Fibroblast of skin of right quadriceps (primary cell): ENCODE data around the gene FCHSD1.

Source experiments
- DNase-seq: peaks from one replicate; pipeline ENCODE4 v3.0.0-alpha.2; 2013

The FCHSD1 gene

DNA sequence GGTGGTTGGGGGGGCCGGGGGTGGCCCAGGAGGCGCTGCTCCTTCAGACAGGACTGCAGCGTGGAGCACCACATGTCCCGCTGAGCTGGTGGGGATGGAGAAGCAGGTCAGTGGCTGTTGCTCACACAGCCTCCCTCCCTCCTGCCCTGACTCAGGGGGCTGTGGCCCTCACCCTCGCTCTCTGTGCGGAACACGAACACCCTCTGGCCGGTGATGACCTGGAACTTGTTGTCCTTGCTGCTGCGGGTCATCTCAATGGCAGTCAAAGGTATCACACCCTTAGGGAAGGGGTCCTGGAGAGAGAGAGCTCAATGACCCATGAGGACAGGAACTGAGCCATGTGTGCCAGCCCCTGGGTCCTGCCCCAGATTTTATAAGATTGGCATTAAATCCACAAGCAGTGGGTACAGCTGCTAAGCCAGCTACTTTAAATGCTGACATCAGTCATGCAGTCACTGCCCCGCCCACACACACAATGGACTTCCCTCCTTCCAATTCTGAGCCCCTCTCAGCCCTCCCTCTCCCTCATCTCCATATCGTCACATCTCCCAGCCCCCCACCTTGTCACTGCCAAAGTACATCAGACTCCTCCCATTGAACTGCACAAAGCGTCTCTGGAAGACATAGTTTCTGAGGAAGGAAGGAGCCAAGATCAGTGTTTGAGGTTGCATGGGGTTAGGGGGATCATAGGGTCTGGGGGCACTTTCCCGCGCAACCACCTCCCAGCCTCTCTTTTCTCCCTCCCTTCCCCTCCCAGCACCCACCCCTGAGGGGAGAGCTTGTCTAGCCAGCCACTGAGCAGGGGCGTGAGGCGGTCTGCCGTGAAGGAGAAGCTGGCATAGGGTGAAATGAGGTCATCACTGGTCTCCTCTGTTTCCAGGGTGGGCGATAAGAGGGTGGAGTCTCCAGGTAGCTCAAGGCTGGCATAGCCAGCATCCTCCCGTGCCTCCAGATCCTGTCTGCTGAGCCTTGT lies 21.9 kb upstream of the FCHSD1 start:
- no peak for DNase-seq

DNA sequence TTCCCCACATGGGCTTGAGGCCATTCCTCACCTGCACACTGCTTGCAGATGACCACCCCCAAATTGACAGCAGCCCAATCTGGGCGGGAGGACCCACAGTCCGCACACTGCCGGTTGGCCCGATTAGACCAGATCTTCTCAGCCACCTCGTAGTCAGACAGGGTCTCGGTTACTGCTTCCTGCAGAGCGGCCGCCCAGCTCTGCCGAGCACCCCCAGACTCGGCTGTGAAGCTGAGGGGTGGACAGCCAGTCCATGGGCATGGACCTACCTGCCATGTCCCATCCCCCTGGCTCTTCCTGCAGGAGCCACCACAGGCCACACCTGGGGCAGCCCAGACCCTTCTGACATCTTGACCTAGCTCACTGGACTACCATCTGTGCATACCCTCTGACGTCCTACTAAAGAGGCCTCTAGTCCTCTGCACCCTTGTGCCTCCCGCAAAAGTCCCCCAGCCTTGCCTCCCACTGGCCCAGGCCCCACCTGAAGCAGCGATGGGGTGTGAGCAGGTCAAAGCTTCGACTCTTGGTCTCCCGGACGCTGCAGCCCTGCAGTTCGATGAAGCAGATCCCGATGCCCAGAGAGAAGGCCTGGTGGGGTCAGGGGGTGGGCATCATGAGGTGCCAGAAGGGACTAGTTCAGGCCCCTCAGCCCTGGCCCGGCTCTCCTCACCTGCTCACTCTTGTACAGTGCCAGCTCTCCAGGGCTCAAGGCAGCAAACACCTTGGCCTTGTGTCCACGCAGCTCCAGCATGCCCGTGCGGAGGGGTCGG lies 21.0 kb upstream of the FCHSD1 start:
- DNase-seq = no peak

DNA sequence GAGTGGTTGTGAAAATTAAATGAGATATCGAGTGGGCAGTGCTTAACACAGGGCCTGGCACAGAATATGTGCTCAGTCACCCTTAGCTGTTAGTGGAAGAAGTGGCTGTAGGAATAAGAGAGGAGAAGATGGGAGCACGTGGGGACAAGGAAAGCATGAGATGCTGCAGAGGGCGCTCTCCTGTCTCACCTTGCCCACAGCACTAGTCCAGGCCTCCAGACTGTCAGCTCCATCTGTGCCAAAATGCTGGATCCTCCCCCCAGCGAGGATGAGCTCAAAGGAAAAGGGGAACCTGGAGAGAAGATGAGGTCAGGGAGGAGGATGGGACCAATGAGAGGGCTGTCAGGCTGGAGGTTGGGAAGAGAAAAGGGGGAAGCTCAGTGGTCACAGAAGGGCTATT lies 18.3 kb upstream of the FCHSD1 start:
- DNase-seq = no peak

DNA sequence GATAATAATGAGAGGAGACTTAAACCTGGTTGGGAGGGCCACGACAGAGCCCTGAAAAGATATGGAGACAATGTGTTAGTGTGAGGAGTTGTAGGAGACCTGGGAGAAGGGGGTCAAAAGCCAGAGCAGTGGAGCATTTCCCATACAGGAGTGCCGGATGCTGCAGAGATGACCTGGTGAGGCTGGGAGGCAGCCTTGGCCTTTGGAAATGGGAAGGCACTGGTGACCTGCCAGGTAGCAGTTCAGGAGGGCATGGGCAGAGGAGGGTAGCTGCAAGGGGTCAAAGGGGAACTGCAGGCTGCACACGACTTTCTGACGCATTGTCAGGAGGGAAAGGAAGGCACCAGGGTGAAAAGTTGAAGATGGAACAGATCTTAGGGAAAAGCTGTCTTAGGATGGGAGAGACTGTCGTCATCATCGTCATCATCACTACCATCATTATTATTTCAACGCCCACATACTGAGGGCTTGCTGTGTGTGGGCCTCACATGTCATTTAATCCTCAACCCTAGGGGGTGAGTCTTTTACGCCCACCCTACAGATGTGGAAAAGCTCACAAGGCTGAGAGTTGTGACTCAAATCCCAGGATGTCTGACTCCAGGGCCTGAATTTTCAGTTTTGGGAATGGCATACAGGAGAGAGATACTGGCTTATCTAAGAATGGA lies 17.5 kb upstream of the FCHSD1 start:
- peak; percentile 45 for DNase-seq

DNA sequence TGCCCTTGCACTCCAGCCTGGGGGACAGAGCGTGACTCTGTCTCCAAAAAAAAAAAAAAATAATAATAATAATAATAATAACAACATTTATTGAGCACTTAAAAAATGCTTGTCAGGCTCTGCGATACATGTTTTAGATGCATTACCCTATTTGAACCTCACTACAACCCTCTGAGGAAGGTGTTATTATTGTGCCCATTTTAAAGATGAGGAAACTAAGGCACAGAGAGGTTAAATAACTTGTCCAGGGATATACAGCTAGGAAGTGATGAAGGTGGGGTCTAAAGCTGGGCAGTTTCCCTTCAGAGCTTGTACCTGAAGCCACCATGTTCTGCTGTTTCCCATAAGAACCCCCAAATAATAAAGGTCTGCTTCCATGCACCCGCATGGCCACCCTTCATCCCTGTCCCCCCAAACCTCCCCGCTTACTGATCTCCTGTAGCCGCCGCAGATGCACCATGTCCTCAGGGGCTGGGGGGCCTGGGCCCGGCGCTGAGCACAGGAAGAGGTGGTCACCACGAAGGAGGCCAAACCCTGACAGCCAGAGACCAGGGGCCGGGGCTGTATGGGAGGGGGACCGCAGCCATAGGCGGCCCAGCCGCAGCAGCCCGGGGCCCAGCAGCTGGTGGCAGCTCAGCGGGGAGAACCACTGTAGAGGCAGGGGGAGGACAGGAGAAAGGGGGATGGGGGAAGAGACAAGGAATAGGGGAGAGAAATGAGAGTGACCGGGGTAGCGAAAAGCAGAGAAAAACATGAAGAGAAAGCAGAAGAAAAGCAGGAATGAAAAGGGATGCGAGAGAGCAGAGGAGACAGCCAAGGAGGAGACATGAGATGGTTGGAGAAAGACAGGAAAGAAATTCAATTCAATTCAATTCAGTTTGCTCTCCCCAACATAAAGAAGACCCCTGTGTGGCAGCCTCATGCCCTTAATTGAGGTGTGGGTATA lies 15.1 kb upstream of the FCHSD1 start:
- no peak for DNase-seq

DNA sequence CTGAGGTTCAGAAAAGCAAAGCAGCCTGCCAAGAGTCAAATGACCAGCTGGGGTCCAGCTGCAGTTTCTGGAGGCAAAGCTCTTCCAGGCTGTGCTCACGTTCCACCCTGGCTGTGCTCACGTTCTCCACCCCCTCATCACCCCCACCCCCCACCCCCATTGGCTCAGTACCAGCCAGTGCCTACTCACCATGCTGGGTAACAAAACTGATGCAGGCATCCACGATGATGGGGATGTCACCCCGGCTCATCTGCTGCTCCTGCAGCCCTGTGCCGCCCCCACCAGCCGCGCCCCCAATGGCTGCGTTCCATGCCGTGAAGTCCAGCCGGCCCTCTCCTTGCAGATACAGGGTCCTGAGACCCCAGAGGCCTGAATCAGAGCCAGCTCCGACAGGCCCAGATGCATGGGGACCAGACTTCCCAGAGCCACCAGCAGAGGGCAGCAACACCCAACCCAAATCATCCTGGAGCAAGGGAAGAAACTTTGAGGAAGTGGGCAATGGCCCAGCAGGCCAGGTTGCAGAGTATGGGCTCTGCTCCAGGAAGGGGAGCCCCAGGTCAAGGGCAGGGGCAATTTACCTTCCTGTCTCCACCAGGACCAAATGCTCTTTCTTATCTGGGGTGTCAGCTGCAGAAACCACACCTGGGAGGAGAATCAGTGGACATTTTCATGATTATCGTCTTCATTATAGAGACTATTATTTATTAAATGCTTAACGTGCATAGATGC lies 13.7 kb upstream of the FCHSD1 start:
- DNase-seq = peak; percentile 58

DNA sequence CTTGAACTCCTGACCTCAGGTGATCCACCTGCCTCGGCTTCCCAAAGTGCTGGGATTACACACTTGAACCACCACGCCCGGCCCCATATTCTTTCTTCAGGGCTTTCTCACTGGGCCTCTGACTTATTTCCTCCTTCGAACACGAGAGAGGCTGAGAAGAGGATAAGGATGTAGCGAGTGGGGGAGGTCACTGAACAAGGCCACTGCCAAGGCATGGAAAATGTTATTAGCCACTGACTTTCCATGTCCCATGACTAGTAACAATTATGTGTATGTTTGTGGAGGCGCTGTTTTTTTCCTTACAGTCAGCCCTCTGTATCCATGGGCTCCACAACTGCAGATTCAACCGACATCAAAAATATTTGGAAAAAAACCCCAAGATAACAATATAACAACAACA lies 12.3 kb upstream of the FCHSD1 start:
- no peak for DNase-seq

DNA sequence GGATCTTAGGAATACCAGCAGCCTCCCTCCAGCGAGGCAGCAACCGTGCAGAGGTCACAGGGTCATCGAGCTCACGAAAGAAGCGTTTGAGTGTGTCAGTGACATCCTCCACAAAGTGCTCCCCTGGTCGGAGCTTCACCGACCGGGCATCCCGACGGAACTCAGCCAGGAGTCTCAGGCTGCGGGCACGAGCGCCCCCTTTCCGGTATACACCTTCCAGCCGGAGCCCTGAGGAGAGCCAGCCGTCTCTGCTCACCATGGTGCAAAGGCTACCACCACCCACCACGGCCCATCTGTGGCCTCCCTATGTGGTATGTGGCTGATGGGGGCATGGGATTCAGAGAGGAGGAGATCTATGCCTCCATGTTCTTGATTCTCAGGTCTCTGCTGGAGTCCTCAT lies 10.8 kb upstream of the FCHSD1 start:
- DNase-seq = no peak

DNA sequence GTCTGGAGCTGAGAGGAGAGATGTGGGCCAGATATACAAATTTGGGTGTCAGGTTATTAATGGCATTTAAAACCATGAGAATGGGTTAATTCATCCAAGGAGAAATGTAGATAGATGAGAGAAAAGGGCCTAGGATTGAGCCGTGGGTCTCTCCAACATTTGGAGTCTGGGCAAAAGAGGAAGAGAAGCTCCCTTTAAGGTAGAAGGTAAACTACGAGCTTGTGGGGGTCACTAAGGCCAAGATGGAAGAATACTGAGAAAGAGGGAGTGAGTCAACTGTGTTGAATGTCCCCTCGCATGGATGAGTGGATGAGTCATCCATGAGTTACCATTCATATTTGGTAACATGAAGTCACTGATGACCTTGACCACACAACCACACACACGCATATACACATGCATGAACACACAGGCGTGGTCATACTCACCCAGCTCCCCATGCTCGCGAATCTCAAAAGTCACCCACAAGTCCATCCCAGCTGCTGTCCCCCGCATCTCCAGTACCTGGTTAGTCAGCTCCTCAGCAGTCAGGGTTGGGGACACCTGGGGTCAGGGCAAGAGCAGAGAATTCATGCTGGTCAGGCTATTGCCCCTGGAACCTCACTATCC lies 6.8 kb upstream of the FCHSD1 start:
- DNase-seq = peak; percentile 92

DNA sequence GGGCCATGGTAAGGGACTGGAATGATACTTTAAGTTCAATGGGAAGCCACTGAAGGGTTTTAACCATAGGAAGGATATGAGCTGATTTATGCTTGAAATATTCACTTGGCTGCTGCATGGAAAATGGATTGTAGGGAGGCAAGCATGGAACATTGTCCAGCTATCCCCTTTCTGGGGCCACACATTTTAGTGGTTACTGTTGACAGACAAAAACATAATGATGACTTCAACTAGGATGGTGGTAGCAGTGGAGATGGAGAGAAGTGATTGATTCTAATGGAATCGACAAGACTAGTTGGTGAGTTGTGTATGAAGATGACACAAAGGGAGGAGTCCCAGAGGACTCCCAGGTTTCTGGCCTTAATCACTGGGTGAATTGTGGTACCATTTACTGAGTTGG lies 6.2 kb upstream of the FCHSD1 start:
- no peak for DNase-seq

DNA sequence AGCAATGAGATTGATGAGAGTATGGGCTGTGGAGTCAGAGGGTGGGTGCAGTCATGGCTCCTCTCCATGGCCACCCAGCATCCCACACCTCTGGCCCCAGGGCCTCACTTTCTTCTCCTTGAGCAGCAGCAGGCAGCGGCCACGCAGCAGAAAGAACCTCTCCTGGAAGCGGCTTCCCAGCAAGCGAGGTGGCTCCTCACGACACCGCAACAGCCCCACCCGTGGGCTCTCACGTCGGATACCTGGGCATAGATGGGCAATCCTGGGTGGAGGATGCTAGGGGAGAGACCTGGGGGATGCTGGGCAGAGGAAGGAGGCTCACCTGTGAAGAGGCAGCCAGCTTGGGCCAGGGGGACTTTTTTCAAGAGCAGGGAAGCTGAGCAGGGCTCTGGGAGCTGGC lies 5.2 kb upstream of the FCHSD1 start:
- no peak for DNase-seq

DNA sequence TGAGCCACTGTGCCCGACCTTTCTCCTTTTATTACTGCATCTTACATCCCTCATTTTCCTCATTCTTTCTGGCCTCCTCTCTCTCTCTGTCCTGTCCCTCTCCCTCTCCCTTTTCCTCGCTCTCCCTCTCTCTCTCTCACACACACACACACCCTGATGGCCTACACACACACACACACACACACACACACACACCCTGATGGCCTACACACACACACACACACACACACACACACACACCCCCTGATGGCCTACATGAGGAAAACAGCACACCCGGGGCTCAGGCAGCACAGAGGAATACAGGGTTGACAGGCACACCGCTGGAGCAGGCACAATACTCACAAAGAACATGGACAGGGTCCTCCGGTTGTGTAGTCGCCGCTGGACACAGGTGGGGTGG lies 3.8 kb upstream of the FCHSD1 start:
- DNase-seq = no peak

DNA sequence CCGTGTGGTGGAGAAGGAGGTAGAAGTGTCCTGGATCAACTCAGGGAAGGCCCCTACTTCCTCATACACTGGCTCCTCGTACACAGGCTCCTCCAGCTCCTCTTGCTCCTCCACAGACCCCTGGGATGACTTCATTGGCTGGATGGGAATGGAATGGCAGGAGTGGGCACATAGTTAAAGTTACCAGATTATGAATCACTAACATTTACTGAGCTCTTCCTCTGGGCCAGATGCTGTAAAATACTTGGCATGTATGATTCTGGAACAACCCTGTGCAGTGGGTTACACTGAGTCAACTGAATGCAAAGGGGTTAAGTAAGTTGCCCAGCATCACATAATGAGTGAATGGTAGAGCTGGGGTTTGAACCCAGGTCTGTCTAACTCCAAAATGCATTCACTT lies 3.1 kb upstream of the FCHSD1 start:
- peak; percentile 90 for DNase-seq

DNA sequence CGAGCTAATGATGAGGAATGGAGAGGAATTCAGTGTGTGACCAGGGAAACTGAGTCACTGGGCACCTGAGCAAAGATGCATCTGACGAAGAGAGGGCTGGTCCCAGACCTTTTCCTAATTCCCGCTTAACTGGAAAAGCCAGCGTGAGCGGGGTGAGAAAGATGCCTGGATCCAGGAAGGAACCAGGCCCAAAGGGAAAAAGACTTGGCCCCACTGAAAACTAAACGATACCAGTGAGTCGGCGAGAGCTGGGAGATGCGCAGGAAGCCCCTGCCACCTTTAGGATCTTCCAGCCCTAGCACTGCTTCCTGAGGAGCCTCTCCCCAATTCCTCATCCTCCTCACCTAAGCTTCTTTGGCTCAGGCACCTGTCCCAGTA lies 499 bp upstream of the FCHSD1 start:
- no peak for DNase-seq

DNA sequence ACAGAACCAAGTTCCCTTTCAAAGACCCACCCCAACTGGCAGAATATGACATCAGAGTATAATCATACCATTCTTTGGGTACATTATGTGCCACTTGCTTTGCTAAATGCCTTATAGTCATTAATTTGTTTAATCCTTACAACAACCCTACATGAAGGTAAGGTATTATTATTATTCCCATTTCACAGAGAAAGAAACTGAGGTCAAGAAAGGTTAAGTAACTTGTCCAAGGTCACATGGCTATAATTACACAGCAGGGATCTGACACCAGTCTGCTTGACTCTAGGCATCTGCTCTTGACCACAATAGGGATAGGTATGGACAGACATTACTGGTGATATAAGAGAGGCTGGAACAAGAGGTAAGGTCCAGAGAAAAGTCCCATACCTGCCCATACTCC lies 1.2 kb downstream of the FCHSD1 start:
- no peak for DNase-seq

DNA sequence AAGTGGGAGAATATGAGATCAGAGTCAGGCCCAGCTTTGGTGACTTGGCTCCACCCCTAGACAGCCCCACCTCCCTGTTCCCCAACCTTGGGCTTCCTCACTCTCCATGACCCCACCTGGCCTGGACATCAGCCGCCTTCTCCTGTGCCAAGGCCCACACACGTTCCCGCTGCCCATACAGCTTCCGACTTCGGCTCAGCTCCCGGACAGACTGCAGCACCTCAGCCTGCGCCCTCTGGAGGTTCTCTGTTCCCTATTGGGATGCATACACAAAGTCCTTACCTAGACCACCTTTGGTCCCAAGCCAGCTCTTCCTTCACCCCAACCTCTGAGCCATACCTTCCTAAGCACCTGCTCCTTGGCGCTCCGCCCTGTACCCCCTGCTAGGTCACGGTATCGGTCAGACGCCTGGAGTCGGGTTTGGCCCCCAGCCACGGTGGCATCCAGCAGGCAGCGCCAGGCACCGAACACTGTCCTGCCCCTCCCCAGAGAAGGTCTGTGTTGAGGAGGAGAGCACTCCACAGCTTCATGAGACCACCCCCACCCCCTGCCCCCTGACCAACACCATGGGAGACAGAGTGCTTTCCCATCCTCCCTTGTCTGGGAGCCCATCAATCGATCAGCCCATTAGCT lies 2.0 kb downstream of the FCHSD1 start:
- DNase-seq = no peak

DNA sequence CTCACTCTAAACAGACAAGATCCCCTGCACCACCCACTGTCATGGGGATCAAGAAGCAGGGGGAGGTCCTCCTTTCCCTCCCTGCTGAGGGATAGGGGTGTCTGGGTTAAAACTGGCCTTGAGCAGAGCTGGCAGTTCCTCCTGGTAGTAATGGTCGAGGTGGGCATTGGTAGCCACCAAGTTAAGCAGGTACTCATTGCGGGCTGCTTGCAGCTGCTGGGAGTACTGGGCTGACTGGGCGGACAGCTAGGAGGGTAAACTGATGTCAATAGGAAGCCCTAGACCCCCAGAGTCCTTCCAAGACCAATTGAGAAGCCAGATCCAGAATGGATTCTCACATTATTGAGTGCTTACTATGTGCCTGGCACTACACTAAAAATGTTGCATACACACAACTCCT lies 3.4 kb downstream of the FCHSD1 start:
- no peak for DNase-seq

DNA sequence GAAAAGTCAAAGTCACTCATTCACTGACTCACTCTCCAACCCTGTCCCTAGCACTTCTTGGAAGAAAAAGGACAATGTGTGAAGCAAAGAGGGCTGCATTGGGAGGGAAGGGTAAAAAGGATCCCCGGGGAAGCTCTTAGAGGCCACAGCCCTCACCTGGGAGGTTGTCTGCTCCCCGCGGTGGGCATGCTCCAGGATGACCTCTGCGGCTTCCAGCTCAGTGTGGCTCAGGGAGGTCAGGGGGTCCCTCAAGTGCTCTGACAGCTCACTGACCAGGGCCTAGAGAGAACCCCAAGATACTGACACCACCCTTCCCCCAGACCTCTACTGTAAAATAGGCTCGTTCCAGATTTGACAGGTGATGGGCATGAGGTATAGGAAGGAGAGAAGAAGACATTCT lies 4.0 kb downstream of the FCHSD1 start:
- DNase-seq = no peak

DNA sequence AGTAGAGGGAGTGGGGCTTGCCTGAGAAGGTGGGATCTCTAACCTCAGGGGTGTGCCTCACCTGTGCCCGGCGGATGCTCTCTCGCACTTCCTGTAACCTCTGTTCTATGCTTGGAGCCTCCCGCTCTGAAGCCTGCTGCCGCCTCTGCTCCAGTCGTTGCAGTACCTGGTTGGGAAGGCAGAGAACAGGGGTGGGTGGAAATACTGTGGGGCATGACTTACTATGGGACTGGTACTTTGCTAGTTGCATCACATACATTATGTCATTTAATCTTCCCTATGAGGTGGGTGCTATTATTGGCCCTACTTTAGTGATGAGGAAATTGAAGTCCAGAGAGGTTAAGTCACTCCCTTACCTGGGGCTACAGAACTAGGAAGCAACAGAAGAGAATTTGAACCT lies 5.2 kb downstream of the FCHSD1 start:
- no peak for DNase-seq

DNA sequence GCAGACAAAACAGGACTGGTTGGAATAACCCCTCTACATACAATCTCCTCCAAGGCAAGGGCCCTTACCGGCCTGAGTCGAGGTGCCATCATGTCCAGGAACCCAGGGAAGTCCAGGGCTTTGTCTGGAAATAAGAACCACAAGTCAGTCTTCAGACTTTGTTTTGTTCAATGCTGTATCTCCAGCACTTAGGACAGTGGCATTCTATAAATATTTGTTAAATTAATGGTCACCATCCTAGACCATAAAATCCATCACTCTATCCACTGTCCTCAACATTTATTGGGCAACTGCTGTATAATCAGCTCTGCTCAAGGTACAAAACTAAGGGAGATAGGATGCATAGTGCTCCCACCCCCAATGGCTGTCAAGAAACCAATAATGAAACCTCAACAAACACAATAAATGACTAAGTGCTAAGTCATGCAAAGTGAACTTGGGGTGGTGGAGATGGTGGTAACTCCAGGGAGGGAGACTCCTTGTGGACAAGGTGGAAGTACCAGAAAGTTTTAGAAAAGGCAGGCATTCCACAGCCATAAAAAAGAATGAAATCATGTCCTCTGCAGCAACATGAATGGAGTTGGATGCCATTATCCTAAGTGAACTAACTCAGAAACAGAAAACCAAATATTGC lies 9.5 kb downstream of the FCHSD1 start:
- peak; percentile 80 for DNase-seq
